Stimulated activated CD4-positive, alpha-beta T cell treated with anti-CD3 and anti-CD28 coated beads, TNF-alpha, amount 100 ng/mL, for 4 hours (primary cell): ENCODE measurements around the gene PDXDC1.
"Not testable (repeated sequence)": the region's sequence is repeated elsewhere in the genome, so short reads cannot be mapped to it uniquely, and the experiment has no call there.

ENCODE experiments used
- DNase-seq, 3 experiments: peaks; one replicate each; pipeline ENCODE4 v3.0.0-alpha.2; 2020; ENCODE audit warnings: low read depth in 3 of 3

PDXDC1 gene

GRCh38 chr16:15035163-15035729, 60.4 kb downstream of the PDXDC1 start:
- no peak for DNase-seq

GRCh38 chr16:15037003-15037402, 62.2 kb downstream of the PDXDC1 start:
- no peak for DNase-seq

GRCh38 chr16:15037745-15038144, 62.9 kb downstream of the PDXDC1 start:
- no peak for DNase-seq

GRCh38 chr16:15038689-15039088, 63.9 kb downstream of the PDXDC1 start:
- DNase-seq = no peak

GRCh38 chr16:15041271-15042004, 66.6 kb downstream of the PDXDC1 start:
- no peak for DNase-seq

GRCh38 chr16:15043344-15043743, 68.5 kb downstream of the PDXDC1 start:
- DNase-seq = no peak

GRCh38 chr16:15044286-15044685, 69.5 kb downstream of the PDXDC1 start:
- no peak for DNase-seq

GRCh38 chr16:15045270-15045669, 70.4 kb downstream of the PDXDC1 start:
- DNase-seq = not testable (repeated sequence)

GRCh38 chr16:15046692-15047376, 72.0 kb downstream of the PDXDC1 start:
- no peak for DNase-seq

GRCh38 chr16:15049581-15050180, 74.9 kb downstream of the PDXDC1 start:
- DNase-seq = no peak

- DNase-seq = not testable (repeated sequence)
These were observed 75.6 kb downstream of the PDXDC1 start for GRCh38 chr16:15050440-15050839.

- DNase-seq = no peak
These were observed 76.6 kb downstream of the PDXDC1 start for GRCh38 chr16:15051387-15051951.

- DNase-seq = no peak
These were observed 78.1 kb downstream of the PDXDC1 start for GRCh38 chr16:15052747-15053476.

- DNase-seq = no peak
These were observed 79.1 kb downstream of the PDXDC1 start for GRCh38 chr16:15053904-15054303.

GRCh38 chr16:15054357-15055140, 79.7 kb downstream of the PDXDC1 start:
- DNase-seq = no peak

- DNase-seq = peak in 1 of 3 experiments; percentile 1
These were observed 80.6 kb downstream of the PDXDC1 start for GRCh38 chr16:15055141-15056053.

- DNase-seq = no peak
These were observed 83.0 kb downstream of the PDXDC1 start for GRCh38 chr16:15057681-15058417.

- no peak for DNase-seq
These were observed 84.5 kb downstream of the PDXDC1 start for GRCh38 chr16:15059324-15059723.
